Measurements from ENCODE around the gene ZNF335. TPM values are rescaled to one million over a fixed set of nuclear protein-coding genes. Genes with fewer than 3 reads are reported as not detected.
A peak's percentile ranks its signal among the peaks of the same experiment; 100 is the strongest.

The ZNF335 gene
- total and polyA plus RNA-seq, 2 of the 13 experiments (the other 11 are each of a cell fraction or from before 2014, with no cell fraction given): 9.7 to 13.7 TPM

DNA sequence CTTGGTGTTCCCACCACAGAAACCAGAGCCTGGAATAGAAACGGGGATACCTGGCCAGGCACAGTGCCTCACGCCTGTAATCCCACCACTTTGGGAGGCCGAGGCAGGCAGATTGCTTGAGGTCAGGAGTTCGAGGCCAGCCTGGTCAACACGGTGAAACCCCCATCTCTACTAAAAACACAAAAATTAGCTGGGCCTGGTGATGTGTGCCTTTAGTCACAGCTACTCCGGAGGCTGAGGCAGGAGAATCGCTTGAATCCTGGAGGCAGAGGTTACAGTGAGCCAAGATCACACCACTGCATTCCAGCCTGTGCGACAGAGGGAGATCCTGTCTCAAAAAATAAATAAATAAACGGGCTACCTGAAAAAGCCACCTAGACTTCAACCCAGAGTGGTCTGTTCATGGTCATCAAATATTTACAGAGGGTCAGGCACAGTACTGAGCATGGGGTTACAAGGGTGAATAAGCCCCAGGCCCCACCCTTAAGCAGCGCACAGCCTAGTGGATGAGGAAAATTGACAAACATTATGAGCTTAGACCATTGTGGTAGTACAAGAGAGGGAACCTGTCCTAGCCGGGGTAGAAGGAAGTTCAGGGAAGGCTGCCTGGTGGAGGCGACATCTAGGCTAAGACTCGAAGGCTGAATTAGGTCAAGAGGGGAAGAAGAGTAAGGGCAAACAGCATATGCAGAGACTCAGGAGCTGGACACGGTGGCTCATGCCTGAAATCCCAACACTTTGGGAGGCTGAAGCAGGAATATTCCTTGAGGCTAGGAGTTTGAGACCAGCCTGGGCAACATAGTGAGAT is 44.7 kb downstream of the ZNF335 start (continued):
- TF ChIP-seq ZBED4 (CRISPR knock-in tag; IDR thresholded peaks at IDR 0.05; ENCODE audit: borderline replicate concordance): peak; percentile 87
- no peak for TF ChIP-seq ZNF674 (CRISPR knock-in tag; IDR thresholded peaks at IDR 0.05; ENCODE audit: low read depth)
- TF ChIP-seq, protein P1, sequence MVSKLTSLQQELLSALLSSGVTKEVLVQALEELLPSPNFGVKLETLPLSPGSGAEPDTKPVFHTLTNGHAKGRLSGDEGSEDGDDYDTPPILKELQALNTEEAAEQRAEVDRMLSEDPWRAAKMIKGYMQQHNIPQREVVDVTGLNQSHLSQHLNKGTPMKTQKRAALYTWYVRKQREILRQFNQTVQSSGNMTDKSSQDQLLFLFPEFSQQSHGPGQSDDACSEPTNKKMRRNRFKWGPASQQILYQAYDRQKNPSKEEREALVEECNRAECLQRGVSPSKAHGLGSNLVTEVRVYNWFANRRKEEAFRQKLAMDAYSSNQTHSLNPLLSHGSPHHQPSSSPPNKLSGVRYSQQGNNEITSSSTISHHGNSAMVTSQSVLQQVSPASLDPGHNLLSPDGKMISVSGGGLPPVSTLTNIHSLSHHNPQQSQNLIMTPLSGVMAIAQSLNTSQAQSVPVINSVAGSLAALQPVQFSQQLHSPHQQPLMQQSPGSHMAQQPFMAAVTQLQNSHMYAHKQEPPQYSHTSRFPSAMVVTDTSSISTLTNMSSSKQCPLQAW (CRISPR knock-in tag; IDR thresholded peaks at IDR 0.05): peak; percentile 96; the same call in 1 of the 2 replicates
- TF ChIP-seq ZNF292 (CRISPR knock-in tag; IDR thresholded peaks at IDR 0.05; ENCODE audit: borderline replicate concordance, low read depth): no peak; the same call in none of the 2 replicates
- TF ChIP-seq ATF7 (IDR thresholded peaks at IDR 0.05): no peak
- TF ChIP-seq ATF7 (CRISPR knock-in tag; IDR thresholded peaks at IDR 0.05): peak; percentile 49; the same call in 1 of the 2 replicates
- TF ChIP-seq, protein P2, sequence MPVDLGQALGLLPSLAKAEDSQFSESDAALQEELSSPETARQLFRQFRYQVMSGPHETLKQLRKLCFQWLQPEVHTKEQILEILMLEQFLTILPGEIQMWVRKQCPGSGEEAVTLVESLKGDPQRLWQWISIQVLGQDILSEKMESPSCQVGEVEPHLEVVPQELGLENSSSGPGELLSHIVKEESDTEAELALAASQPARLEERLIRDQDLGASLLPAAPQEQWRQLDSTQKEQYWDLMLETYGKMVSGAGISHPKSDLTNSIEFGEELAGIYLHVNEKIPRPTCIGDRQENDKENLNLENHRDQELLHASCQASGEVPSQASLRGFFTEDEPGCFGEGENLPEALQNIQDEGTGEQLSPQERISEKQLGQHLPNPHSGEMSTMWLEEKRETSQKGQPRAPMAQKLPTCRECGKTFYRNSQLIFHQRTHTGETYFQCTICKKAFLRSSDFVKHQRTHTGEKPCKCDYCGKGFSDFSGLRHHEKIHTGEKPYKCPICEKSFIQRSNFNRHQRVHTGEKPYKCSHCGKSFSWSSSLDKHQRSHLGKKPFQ (CRISPR knock-in tag; IDR thresholded peaks at IDR 0.05; ENCODE audit: insufficient replicate concordance): peak; percentile 99
- TF ChIP-seq SNRNP70 (IDR thresholded peaks at IDR 0.05; ENCODE audit: low read depth, low read length): no peak
- TF ChIP-seq TOPORS (CRISPR knock-in tag; IDR thresholded peaks at IDR 0.05): no peak
- TF ChIP-seq ZNF263 (CRISPR knock-in tag; IDR thresholded peaks at IDR 0.05): peak; percentile 24; the same call in 1 of the 2 replicates
- no peak; the same call in 1 of the 2 replicates for TF ChIP-seq ZNF724P (CRISPR knock-in tag; IDR thresholded peaks at IDR 0.05; ENCODE audit: borderline replicate concordance)
- TF ChIP-seq NBN (conservative IDR thresholded peaks at IDR 0.05): no peak
- TF ChIP-seq, protein P3, sequence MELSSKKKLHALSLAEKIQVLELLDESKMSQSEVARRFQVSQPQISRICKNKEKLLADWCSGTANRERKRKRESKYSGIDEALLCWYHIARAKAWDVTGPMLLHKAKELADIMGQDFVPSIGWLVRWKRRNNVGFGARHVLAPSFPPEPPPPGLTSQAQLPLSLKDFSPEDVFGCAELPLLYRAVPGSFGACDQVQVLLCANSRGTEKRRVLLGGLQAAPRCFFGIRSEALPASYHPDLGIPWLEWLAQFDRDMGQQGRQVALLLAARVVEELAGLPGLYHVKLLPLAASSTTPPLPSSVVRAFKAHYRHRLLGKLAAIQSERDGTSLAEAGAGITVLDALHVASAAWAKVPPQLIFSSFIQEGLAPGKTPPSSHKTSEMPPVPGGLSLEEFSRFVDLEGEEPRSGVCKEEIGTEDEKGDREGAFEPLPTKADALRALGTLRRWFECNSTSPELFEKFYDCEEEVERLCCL (CRISPR knock-in tag; IDR thresholded peaks at IDR 0.05; ENCODE audit: borderline replicate concordance): peak; percentile 21; the same call in 1 of the 2 replicates
- no peak for TF ChIP-seq CEBPZ (IDR thresholded peaks at IDR 0.05; ENCODE audit: low read length)
- 0 out of 2 replicates have a peak, but pooled peaks have one; percentile 54 for TF ChIP-seq ZBTB1 (CRISPR knock-in tag; IDR thresholded peaks at IDR 0.05; ENCODE audit: borderline replicate concordance)
- TF ChIP-seq ZNF10 (CRISPR knock-in tag; IDR thresholded peaks at IDR 0.05; ENCODE audit: borderline replicate concordance, low read depth): no peak

All from HepG2 (cell line).